ENCODE data around the gene DNAAF8. TPM values are rescaled to one million over a fixed set of nuclear protein-coding genes. Genes with fewer than 3 reads are reported as not detected.

The DNAAF8 gene
- total RNA-seq, 1 experiment from 2014 or later = 2.4 TPM

DNA sequence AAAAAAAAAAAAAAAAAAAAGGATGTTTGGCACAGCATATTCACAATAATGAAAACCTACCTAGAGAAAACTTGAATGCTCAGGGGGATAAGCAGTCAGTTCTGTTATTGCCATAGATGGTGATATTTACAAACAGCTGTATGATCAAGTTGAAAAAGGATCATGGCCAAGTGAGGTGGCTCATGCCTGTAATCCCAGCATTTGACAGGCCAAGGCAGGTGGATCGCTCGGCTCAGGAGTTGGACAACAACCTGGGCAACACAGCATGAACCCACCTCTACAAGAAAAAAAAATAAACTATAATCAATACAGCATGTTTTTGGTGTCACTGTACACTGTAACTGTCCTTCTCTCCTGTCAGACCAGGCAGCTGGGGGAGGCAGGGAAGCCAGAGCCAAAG lies 19.3 kb upstream of the DNAAF8 start:
- H3K27ac ChIP-seq = no peak overlapping the region
- H3K4me1 ChIP-seq (replicated peaks; ENCODE audit: insufficient read depth) = no peaks in the 10 kb centered on the region
- ChIA-PET CTCF (no interaction called here), POLR2A (ENCODE audit: unreplicated experiment) (no interaction called here)
- H3K36me3 ChIP-seq (ENCODE audit: low read depth) = 0 out of 2 replicates have a peak, but pooled peaks cover 8% of the 10 kb centered on the region
- BruUV-seq (replicated peaks) = no TSS peak
- no peaks in the 10 kb centered on the region for H3K9me2 ChIP-seq (ENCODE audit: insufficient read depth)
- H3F3A ChIP-seq (ENCODE audit: insufficient read depth, low read depth) = no peaks in the 10 kb centered on the region
- H3K79me2 ChIP-seq (ENCODE audit: low read depth) = no peaks in the 10 kb centered on the region
- TF ChIP-seq, protein P1, sequence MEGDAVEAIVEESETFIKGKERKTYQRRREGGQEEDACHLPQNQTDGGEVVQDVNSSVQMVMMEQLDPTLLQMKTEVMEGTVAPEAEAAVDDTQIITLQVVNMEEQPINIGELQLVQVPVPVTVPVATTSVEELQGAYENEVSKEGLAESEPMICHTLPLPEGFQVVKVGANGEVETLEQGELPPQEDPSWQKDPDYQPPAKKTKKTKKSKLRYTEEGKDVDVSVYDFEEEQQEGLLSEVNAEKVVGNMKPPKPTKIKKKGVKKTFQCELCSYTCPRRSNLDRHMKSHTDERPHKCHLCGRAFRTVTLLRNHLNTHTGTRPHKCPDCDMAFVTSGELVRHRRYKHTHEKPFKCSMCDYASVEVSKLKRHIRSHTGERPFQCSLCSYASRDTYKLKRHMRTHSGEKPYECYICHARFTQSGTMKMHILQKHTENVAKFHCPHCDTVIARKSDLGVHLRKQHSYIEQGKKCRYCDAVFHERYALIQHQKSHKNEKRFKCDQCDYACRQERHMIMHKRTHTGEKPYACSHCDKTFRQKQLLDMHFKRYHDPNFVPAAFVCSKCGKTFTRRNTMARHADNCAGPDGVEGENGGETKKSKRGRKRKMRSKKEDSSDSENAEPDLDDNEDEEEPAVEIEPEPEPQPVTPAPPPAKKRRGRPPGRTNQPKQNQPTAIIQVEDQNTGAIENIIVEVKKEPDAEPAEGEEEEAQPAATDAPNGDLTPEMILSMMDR (conservative IDR thresholded peaks at IDR 0.05) = no peak
- no peak for TF ChIP-seq EZH2 (IDR thresholded peaks at IDR 0.05; ENCODE audit: low read depth)
- no peaks in the 10 kb centered on the region for H4K20me1 ChIP-seq (ENCODE audit: insufficient read depth)
- H2AFZ ChIP-seq = no peak overlapping the region
- no peaks in the 10 kb centered on the region for H3K27me3 ChIP-seq (ENCODE audit: insufficient read depth, low read depth)
- intact Hi-C loops (cut with micrococcal nuclease; ENCODE audit: unreplicated experiment) = no loop called here
- no peak overlapping the region for H3K4me2 ChIP-seq
- no peaks in the 10 kb centered on the region for H3K9me3 ChIP-seq (ENCODE audit: insufficient read depth, low read depth)
- H3K4me3 ChIP-seq = no peak overlapping the region
- no peak for DNase-seq

GRCh38 chr16:4718466-4718865 lies 15.9 kb upstream of the DNAAF8 start:
- peaks cover 3% of the 10 kb centered on the region; the same call in 1 of the 2 replicates for H3F3A ChIP-seq (ENCODE audit: insufficient read depth, low read depth)
- intact Hi-C loops (cut with micrococcal nuclease; ENCODE audit: unreplicated experiment) = no loop called here
- CTCF ChIA-PET = no interaction called here
- H3K4me2 ChIP-seq = no peak overlapping the region
- 0 out of 2 replicates have a peak, but pooled peaks cover 3% of the 10 kb centered on the region for H3K36me3 ChIP-seq (ENCODE audit: low read depth)
- TF ChIP-seq, protein P1 (conservative IDR thresholded peaks at IDR 0.05) = no peak
- TF ChIP-seq EZH2 (IDR thresholded peaks at IDR 0.05; ENCODE audit: low read depth) = no peak
- no peak overlapping the region for H3K27ac ChIP-seq
- BruUV-seq (replicated peaks) = no TSS peak
- no peaks in the 10 kb centered on the region for H3K27me3 ChIP-seq (ENCODE audit: insufficient read depth, low read depth)
- H3K9me2 ChIP-seq (ENCODE audit: insufficient read depth) = no peaks in the 10 kb centered on the region
- DNase-seq = no peak
- H3K9me3 ChIP-seq (ENCODE audit: insufficient read depth, low read depth) = no peaks in the 10 kb centered on the region
- POLR2A ChIA-PET (ENCODE audit: unreplicated experiment) = no interaction called here
- no peaks in the 10 kb centered on the region for H3K4me1 ChIP-seq (replicated peaks; ENCODE audit: insufficient read depth)
- H4K20me1 ChIP-seq (ENCODE audit: insufficient read depth) = no peaks in the 10 kb centered on the region
- H3K4me3 ChIP-seq = no peak overlapping the region
- no peaks in the 10 kb centered on the region for H3K79me2 ChIP-seq (ENCODE audit: low read depth)
- no peak overlapping the region for H2AFZ ChIP-seq

DNA sequence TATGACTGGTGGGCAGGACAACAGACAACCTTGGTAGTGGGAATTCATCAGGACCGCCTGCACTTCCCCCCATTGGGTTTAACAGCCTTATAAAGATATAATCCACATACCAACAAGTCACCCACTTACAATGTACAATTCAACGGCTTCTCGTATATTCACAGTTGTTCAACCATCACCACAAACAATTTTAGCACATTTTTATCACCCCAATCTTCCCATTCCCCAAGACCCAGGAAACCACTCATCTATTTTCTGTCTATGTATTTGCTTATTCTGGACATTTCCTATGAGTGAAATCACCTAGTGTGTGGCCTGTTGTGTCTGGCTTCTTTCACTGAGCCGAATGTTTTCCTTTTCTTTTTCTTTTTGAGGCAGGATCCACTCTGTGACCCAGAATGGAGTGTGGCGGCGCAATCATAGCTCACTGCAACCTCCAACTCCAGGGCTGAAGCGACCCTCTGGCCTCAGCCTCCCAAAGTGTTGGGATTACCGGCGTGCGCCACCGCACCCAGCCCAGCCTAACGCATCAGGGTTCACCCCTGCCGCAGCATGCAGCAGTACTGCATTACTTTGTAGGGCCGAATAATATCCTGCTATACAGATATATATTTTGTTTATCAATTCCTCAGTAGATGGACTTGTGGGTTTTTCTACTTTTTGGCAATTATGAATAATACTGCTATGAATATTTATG lies 11.1 kb upstream of the DNAAF8 start:
- CTCF ChIA-PET = no interaction called here
- POLR2A ChIA-PET (ENCODE audit: unreplicated experiment) = interaction anchor here (0.7 kb wide), 1 partner anchor 233 kb away, joined by 3 read pairs; no protein-coding TSS in a partner anchor
- TF ChIP-seq, protein P1 (conservative IDR thresholded peaks at IDR 0.05) = no peak
- TF ChIP-seq EZH2 (IDR thresholded peaks at IDR 0.05; ENCODE audit: low read depth) = no peak
- Histone ChIP-seq H3K4me1 (replicated peaks; ENCODE audit: insufficient read depth) (no peaks in the 10 kb centered on the region), H2AFZ (no peak overlapping the region), H3K79me2 (ENCODE audit: low read depth) (no peaks in the 10 kb centered on the region), H3K4me2 (no peak overlapping the region), H3F3A (ENCODE audit: insufficient read depth, low read depth) (peaks cover 4% of the 10 kb centered on the region; the same call in 1 of the 2 replicates), H3K9me3 (ENCODE audit: insufficient read depth, low read depth) (no peaks in the 10 kb centered on the region), H3K27me3 (ENCODE audit: insufficient read depth, low read depth) (no peaks in the 10 kb centered on the region), H3K27ac (no peak overlapping the region), H4K20me1 (ENCODE audit: insufficient read depth) (no peaks in the 10 kb centered on the region), H3K9me2 (ENCODE audit: insufficient read depth) (no peaks in the 10 kb centered on the region), H3K36me3 (ENCODE audit: low read depth) (peaks cover 8% of the 10 kb centered on the region), H3K4me3 (no peak overlapping the region)
- intact Hi-C loops (cut with micrococcal nuclease; ENCODE audit: unreplicated experiment) = no loop called here
- no peak for DNase-seq
- BruUV-seq (replicated peaks) = no TSS peak

All from PC-9 (cell line).